Activated T-helper 9 cell treated with anti-CD3 and anti-CD28 coated beads, Interleukin-2, amount 50 U/mL, for 16 hours (primary cell): ENCODE measurements around the gene CRYGB.

Experiments
- DNase-seq: peaks from one replicate; pipeline ENCODE4 v3.0.0-alpha.2; 2020; ENCODE audit warnings: low read depth

CRYGB gene, protein sequence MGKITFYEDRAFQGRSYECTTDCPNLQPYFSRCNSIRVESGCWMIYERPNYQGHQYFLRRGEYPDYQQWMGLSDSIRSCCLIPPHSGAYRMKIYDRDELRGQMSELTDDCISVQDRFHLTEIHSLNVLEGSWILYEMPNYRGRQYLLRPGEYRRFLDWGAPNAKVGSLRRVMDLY

DNA sequence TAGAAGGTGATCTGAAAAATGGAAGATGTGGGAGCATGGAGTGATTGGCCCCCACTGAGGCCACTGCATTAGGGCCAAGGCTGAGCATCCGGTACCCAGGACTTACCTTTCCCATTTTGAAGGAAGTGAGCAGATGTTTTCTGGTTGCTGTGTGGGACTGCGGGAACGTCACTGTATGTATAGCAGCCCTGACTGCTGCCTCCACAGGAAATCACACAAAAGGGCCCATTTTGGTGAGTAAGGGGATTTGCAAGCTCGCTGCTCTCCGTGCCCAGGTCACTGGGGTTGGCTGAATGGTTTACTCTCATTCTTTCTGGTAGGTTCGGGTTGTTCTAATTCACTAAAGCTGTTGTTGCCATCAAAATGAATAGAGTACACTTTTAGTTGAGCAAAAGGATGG, at the start of gene CRYGB:
Gene CRYGB, minus strand, starts transcription at position 153 of the 400 bp plus-strand sequence. Its CDS starts 38 bp downstream, at position 115.
- DNase-seq = no peak

DNA sequence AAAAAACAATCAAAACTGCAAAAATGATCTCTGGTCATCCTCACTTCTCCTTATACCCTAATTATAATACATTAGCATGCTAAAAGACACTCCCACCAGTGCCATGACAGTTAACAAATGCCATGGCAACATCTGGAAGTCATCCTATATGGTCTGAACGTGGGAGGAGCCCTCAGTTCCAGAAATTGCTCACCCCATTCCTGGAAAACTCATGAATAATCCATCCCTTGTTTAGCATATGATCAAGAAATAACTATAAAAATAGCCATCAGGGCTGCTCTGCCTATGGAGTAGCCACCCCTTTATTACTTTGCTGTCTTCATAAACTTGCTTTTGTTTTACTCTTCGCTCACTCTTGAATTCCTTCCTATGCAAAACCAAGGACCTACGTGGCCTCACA, 49.6 kb upstream of the CRYGB start:
- no peak for DNase-seq

DNA sequence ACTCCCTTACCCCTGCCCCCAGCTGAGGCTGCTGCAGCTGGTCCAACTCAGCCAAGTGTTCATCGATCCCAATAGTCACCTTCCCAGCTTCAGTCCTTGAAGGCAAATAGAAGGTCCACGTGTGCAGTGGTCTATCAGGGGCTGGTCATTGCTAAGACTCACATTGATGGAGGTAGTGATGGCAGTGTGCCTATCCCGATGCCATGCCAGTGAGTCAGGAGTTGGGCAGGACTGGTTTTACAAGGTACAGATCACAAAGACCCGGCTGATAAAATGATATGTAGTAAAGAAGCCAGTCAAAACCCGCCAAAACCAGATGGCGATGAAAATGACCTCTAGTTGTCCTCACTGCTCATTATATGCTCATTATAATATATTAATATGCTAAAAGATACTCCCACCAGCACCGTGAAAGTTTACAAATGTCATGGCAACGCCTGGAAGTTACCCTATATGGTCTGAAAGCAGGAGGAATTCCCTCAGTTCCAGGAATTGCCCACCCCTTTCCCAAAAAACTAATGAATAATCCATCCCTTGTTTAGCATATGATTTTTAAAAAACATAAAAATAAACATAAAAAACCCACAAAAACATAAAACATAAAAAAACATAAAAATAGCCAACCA, 46.8 kb upstream of the CRYGB start:
- DNase-seq = no peak

DNA sequence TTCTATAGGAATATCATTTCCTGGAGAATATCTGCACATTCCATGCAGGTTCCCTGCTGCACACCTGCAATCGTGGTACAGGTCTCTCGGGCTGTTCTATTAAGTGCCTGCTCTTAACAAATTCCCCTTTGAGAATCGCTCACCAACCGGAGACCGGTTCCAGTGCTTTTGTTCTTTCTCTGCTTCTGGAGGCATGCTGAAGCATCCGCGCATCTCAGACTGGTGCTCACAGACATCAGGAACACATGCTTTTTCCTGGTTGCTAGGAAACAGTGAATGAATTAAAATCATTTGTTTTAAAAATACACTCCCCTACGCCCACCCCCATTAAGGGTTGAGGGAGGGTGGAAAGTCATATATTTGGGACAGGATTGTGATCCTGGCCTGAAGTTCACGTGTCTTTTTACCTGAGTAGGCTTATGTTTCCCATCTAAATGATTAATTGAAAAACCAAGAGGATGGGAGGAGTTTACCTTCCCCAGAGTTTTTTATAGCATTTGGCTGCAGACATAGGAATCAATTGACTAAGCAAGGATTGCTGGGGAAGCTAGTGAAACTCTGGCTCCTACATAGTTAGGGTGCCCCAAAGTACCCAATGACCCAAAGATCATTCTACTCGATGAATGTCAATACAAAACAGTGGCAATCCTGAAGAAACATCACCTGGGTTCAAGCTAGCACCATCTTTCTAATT, 44.0 kb upstream of the CRYGB start, which contains the start of gene C2orf80:
Gene C2orf80, minus strand, starts transcription at position 221 of the 694 bp plus-strand sequence. CDS start 3,044 bp downstream, outside the sequence.
- DNase-seq = no peak

DNA sequence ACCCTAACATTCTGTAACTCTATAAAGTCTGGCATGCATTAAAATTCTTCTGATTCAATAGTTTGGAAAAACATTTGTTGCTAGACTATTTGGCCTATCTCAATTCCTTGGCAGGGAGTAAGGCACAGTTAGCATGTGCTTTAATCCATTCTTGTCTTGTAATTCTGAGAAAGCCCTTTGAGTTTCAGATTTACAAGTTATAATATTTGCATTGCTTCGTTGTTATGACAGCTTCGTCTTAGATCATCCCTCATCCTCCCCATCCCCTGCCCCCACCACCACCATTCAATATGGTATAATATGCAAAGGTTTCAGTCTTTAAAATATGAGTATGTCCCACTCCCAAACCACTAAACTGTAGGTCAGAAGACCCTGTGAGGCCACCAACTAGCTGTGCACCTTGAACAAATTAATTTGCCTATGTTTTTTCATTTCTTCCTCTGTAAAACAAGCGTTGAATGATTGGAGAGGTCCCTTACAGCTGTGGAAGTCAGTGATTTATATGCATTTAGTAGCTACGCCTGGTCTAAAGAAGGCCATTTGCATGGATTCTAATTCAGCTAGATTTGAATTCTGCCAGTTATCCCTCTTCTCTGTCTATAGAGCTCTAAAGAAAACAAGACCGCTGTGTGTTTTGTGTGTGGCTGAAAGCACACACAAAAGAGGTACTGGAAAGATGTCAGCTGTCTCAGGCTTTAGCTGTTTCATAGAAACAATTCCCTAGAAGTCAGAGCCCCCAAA, 43.3 kb upstream of the CRYGB start:
- no peak for DNase-seq

DNA sequence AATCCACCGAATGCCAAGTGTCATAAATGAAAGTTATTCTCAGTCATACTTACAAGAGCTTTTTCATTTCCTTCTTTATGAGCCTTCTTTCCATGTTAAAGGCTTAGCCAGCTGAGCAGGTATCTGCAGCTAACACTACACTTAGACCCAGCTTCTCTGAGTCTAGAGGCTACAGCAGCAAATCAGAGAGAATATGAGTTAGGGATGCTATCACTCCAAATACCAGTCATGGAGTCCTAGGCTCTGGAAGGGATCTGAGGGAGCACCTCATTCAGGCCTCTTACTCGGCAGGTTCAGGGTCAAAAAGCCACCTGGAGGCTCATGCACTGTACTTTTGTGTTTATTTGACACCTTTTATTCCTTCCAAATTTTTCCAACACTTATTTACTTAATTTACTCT, 40.9 kb upstream of the CRYGB start:
- DNase-seq = no peak

DNA sequence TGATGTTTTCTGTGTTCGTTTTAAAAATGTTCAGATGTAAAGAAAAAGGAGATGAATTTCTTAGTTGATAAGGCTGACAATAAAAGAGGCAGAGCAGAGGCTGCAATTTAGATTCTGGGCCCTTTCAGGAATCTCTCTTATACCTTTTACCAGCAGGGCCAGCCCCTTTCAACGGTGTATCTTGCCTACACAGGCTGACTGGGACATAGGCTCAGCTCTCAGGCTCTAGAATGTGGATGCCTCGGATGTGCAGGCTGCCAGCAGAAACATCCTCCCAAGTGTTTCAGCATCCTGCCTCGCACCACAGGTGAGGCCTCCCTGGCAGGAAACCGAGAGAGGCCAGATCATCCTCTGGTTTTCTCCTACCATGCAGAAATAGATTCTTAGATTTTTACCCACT, 40.5 kb upstream of the CRYGB start:
- DNase-seq = no peak

DNA sequence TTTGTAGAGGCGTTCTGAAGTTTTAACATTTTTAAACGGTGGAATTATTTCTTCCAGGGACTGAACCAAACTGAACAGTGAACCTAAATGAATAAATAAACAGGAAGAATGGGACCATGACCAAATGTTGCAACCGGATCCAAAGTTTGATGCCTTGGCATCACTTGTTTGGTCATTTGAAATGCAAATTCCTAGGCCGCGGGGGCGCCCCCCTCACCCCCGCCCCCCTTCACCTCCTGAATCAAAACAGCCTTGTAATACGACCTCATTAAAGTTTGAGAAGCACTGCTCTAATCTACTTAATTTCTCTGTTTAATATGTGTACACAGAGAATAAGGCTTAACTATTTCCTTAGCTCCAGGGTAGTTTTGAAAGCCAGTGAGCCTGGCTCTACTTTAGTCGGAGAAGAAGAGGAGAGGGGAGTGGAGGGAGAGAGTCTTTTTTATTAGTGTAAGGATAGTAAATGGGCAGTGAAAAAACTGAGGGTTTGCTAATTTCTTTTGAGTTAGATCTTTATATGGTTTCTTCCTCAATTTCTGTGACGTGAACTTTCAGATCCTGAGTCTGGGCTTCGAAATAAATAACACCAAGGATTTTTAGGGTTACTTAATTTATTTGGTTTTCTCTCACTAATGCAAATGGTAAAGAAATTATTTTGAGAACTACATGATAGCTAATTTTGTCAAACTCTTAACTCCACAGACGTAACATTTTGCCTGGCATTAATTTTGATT, 38.2 kb upstream of the CRYGB start:
- DNase-seq = no peak

DNA sequence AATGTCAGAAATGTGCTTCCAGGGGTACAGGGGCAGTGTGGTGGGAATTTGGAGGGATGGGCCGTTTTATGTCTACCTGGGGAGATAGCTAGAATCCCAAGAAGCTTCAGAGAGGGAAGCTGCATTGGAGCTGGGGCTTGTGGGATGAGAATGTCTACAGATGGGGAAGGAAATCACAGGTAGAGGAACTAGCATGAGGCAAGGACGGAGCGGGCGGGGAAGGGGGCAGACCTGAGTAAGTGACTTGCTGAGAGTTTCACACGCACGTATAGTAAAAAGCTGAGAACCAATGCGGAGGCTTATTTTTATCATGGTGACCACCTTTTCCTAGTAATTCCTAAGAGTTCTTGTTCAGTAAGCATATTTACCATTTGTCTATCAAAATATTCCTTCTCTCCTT, 37.6 kb upstream of the CRYGB start:
- no peak for DNase-seq

DNA sequence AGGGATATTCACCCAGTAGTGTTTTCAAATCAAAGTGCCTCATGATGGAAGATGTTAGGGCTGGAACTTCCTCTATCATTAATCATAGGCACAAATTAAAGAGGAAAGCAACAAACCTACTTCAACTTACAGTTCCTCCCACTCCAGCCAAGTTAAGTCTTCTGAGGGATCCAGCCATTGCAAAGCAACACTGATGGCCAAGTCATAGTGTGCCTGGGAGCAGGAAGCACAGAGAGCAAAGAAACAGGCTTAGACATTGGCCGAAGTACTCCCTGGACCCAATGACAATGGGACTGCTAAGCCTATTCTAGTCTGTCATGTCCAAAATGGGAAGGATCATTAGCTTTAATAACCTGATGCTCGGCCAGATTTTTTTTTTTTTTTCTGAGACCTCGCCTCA, 36.9 kb upstream of the CRYGB start:
- DNase-seq = no peak

DNA sequence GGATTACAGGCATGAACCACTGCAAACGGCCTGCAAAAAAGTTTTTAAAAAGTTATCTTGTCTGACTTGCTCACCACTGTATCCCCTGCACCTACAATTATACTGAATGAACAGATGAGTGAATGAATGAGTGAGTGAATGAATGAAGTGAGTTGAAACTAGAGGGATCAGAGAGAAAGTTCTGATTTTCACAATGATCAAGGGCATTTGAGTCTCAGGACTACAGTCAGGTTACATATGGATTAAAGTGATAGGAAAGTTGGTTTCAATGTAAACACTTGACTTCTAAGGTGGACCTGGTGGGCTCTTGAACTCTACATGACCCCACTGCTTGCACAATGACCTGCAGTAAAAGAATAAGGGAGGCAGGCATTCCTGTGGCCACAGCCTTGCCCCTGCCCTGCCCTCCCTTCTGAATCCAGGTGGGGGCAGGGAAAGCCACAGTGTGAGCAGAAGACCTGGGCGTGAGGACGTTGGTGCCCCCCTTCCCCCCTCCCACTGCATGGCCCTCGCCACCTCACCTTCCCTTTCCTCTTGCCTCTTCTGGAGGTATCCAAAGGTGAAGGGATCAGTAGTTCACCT, 33.2 kb upstream of the CRYGB start:
- no peak for DNase-seq

DNA sequence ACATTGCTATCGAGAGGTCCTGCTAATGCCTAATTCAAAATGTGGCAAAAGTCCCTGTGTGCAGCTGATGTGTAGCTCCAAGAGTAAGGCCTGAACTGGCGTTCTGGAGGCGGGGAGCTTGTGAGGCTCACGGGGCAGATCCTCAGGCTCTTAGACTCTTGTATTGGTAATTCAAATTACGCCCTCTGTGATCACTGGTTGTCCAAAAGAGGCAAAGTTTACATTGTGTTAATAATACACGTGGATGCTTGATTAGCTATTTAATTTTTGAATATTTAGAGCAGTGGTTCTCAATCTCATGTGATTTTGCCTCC, 29.8 kb upstream of the CRYGB start:
- DNase-seq = no peak

DNA sequence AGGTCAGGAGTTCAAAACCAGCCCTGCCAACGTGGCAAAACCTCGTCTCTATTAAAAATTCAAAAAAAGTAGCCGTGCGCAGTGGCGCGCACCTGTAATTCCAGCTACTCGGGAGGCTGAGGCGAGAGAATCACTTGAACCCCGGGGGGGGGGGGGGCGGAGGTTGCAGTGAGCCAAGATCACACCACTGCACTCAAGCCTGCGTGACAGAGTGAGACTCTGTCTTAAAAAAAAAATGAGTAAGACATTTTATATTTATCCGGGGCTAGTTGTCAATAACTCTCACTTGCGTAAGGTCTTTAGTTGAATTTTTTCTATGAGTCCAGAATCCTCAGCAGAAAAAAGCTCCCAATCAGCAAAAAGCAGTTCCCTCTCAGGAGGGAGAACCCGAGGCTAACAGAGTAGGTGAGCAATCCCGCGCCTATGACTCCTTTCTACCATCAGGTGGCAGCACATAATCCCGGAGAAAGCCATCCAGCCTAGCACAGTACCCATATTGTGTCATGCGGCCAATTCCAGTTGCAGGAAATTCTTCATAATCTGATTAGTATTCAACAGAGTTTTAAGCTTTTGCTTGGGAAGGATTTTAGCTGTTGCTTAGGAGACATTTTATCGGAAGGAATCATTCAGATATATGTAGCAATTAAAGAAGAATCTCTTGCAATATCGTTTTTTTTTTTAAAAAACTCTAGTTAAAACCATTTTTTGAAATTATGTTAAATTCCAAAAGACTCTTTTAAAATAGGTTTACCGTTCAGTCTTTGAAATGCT, 29.3 kb upstream of the CRYGB start:
- DNase-seq = peak; percentile 23

DNA sequence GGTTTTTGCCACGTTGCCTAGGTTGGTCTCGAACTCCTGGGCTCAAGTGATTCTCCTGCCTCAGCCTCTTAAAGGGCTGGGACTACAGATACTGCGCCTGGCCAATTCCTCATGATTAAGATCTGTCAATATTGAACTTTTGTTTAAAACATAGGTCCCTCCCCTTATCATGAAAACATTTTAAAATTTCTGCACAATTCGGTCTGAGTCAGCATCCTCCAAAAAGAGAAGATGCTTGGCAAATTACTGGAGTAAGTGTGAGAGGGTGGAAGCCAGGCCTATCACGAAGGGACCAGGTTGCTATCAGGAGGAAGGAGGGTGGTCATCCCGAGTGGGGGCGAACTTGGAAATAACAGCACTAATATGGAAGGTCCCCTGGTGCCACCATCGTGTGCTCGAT, 28.2 kb upstream of the CRYGB start:
- no peak for DNase-seq

DNA sequence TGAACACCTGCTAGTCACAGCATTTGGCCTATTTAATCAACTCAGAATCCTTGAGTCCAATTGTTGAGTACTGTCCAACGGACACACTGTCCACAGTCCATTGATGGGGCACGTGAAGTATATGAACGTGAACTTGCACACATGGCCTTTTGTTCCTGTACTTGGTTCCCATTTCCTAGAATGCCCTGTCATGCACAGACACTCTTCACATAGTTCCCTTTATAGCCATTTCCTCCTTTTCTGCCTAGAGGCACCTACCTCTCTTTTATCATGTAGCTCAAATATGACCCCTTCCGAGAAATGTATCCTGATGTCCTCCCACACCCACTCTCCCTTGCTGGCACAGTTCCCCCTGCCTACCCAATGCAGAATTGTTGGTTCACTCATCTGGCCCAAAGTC, 26.2 kb upstream of the CRYGB start:
- no peak for DNase-seq

DNA sequence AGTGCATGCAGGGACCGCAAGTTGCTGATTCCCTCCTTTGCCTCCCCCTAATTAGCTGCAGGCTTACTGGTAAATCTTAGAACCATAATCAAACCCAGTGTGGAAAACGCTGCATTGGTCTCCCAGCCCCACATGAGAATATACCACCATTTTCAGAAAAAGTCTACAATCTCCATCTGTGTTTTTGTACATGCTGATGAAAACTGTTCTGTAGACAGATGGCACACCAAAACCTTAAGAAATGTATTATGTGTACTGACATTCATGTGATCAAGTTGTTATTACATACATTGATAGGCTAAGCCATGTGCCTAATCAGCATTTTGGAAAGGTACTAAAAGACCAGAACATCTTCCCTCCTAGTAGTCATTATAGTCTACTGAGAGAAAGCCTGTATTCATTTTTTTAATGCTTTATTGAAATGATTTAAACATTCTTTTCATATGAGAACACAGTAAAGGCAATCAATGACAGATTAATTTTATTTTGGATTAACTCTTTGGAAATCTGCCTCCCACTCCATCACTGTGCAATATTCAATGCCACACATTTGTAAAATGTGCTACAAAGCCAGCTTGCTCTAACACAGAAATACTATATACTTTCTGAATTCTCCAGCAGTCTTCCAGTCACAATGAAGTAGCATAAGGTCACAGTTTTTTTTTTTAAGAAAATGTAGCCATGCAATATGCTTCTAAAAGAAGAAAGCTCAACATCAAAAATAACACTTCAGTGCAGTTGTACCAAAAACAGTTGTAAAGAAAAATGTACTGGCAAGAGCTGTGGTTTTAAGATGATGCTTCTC, 19.2 kb upstream of the CRYGB start:
- no peak for DNase-seq

DNA sequence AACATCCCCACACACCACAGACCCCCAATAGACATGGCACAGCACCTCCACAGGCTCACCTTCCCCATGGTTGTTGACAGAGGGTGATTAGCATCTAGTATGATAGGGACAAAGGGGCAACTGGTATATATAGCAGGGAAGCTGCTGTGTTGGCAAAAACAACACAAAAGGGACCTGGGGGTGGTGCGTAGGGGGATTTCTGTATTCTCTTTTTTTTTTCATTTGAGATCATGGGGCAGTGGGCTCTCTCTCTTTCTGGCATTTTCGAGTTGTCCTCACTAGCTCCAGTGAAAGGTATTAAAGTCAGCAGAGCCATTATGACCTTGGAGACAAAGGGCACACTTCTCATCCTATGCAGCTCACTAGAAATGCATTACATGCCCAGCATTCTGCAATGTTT, 17.5 kb upstream of the CRYGB start, which contains the start of gene CRYGA:
Gene CRYGA, minus strand, starts transcription at position 101 of the 400 bp plus-strand sequence. Its CDS starts 33 bp downstream, at position 68.
- DNase-seq = no peak

DNA sequence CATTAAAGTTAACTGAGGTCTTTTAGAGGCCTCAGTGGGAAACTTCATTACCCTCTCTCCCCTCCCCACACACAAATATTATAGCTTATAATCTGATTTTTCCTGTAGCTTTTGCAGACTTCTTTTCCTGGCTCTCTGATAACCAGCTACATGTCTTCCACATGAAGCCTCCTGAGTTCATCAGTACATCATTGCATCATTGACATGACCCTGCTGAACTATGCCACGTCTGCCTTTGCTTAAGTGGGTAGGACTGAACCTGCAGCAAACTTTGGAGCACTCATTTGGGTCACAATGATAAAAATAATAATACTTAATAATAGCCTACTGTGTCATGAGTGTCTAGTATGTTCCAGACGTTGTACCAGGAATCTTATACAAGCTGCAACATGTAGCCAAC, 10.5 kb upstream of the CRYGB start:
- DNase-seq = no peak

DNA sequence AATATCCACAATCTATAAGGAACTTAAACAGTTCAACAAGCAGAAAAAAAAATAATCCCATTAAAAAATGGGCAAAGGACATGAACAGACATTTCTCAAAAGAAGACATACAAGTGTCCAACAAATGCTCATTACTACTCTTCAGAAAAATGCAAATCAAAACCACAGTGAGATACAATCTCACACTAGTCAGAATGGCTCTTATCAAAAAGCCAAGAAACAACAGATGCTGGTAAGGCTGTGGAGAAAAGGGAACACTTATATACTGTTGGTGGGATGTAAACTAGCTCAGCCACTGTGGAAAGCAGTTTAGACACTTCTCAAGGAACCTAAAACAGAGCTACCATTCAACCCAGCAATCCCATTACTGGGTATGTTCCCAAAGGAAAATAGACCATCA, 7.2 kb upstream of the CRYGB start:
- no peak for DNase-seq

DNA sequence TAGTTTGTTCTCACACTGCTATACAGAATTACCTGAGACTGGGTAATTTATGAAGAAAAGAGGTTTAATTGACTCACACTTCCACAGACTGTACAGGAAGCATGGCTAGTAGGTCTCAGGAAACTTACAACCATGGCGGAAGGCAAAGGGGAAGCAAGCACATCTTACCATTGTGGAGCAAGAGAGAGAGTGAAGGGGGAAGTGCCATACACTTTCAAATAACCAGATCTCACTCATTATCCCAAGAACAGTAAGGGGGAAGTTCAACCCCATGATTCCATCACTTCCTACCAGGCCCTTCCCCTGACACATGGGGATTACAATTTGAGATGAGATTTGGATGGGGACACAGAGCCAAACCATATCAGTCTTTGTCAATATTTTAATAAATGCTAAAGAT, 5.0 kb upstream of the CRYGB start:
- no peak for DNase-seq
